B cell (primary cell): ENCODE results near the gene ERICH2. TPM values are rescaled to one million over a fixed set of nuclear protein-coding genes. Genes with fewer than 3 reads are reported as not detected.

Source experiments
- ATAC-seq: fragments of 200-7000 bp; cut with Tn5 transposase; one replicate; pipeline ENCODE4 v1.10.0; 2021; ENCODE audit warnings: low read depth, mild to moderate bottlenecking, moderate number of reproducible peaks, moderate library complexity
- CTCF ChIA-PET: fragments of 350-600 bp; sonication (Branson Sonifier 250); formaldehyde crosslinking; loops from one replicate; lab custom pipeline; 2021; ENCODE audit warnings: antibody characterized with exemption, inconsistent platforms; lab: Charles Lee
- POLR2A ChIA-PET: fragments of 350-600 bp; sonication (Branson Sonifier 250); formaldehyde crosslinking; loops from one replicate; lab custom pipeline; 2021; ENCODE audit warnings: antibody characterized with exemption; lab: Charles Lee
- DNase-seq: peaks from one replicate; pipeline ENCODE4 v3.0.0; 2013
- H2AFZ ChIP-seq: 2 replicates; pipeline ENCODE4 v1.6.1; 2012; ENCODE audit warnings: mild to moderate bottlenecking, low read depth, low read length; ENCODE audit not compliant: insufficient read depth, poor library complexity, severe bottlenecking
- H3K27ac ChIP-seq, 2 donors: 1 replicate in 1 of 2; 2 replicates in 1 of 2; pipeline ENCODE4 v1.5.1; 2012 to 2013; ENCODE audit warnings: low read length in 2 of 2, mild to moderate bottlenecking in 2 of 2, moderate library complexity in 1 of 2
- H3K27me3 ChIP-seq, 4 experiments: fragments of 200-600 bp in 1 of 4; sonication (generic) in 1 of 4; replicated peaks in 1 of 4; 1 replicate in 2 of 4; 2 replicates in 2 of 4; pipeline versions ENCODE4 v1.6.1 to v1.7.0; 2013 to 2016; ENCODE audit warnings: low read length in 3 of 4, mild to moderate bottlenecking in 2 of 4, mixed read lengths in 1 of 4, moderate library complexity in 1 of 4; ENCODE audit not compliant: insufficient read depth in 4 of 4, control insufficient read depth in 3 of 4; ENCODE audit errors: control extremely low read depth in 1 of 4
- H3K36me3 ChIP-seq, 2 experiments: replicated peaks in 1 of 2; 1 replicate in 1 of 2; 2 replicates in 1 of 2; pipeline versions ENCODE4 v1.6.1 to v1.7.1; 2013; ENCODE audit warnings: low read length in 1 of 2; ENCODE audit not compliant: insufficient read depth in 2 of 2, control insufficient read depth in 1 of 2; ENCODE audit errors: control extremely low read depth in 1 of 2, extremely low read depth in 1 of 2
- H3K4me1 ChIP-seq, 2 donors: fragments of 200-600 bp in 1 of 2; sonication (generic) in 1 of 2; 1 replicate in 1 of 2; 2 replicates in 1 of 2; pipeline versions ENCODE4 v1.5.1 to v1.6.1; 2013 to 2017; ENCODE audit warnings: low read length in 2 of 2; ENCODE audit not compliant: control insufficient read depth in 2 of 2, insufficient read depth in 2 of 2
- H3K4me2 ChIP-seq: replicated peaks from 2 replicates; pipeline ENCODE3; 2012; ENCODE audit warnings: mild to moderate bottlenecking, low read depth, low read length; ENCODE audit not compliant: poor library complexity, severe bottlenecking
- H3K4me3 ChIP-seq, 5 experiments: fragments of 200-600 bp in 1 of 5; sonication (generic) in 1 of 5; 1 replicate in 3 of 5; 2 replicates in 2 of 5; pipeline versions ENCODE4 v1.5.1 to v1.7.0; 2011 to 2016; ENCODE audit warnings: low read length in 4 of 5, mild to moderate bottlenecking in 4 of 5, low read depth in 2 of 5, control low read depth in 1 of 5, moderate library complexity in 1 of 5; ENCODE audit not compliant: insufficient read depth in 1 of 5; ENCODE audit errors: control extremely low read depth in 1 of 5, extremely low read depth in 1 of 5
- H3K79me2 ChIP-seq: fragments of 200-600 bp; sonication (generic); one replicate; pipeline ENCODE4 v1.6.0; 2016; ENCODE audit warnings: low read length; ENCODE audit not compliant: control insufficient read depth, insufficient read depth
- H3K9ac ChIP-seq: fragments of 200-600 bp; sonication (generic); 2 replicates; pipeline ENCODE4 v1.6.1; 2017; ENCODE audit warnings: mild to moderate bottlenecking, low read length, moderate library complexity
- H3K9me3 ChIP-seq, 3 donors: one replicate each; pipeline versions ENCODE4 v1.6.1 to v1.7.1; 2013; ENCODE audit warnings: low read length in 2 of 3; ENCODE audit not compliant: control insufficient read depth in 2 of 3, insufficient read depth in 1 of 3; ENCODE audit errors: control extremely low read depth in 1 of 3
- H4K20me1 ChIP-seq: 2 replicates; pipeline ENCODE4 v1.6.0; 2012; ENCODE audit warnings: mild to moderate bottlenecking, low read length; ENCODE audit not compliant: insufficient read depth, control insufficient read depth, poor library complexity, severe bottlenecking
- H3K27ac Mint-ChIP-seq: one replicate; pipeline ENCODE4 v1.8.0; 2021; ENCODE audit warnings: mixed read lengths
- H3K27me3 Mint-ChIP-seq: one replicate; pipeline ENCODE4 v1.8.0; 2021; ENCODE audit warnings: mixed read lengths
- H3K4me1 Mint-ChIP-seq: one replicate; pipeline ENCODE4 v1.8.0; 2021; ENCODE audit warnings: mixed read lengths
- H3K4me3 Mint-ChIP-seq: one replicate; pipeline ENCODE4 v1.8.0; 2021; ENCODE audit warnings: mixed read lengths
- H3K9me3 Mint-ChIP-seq: one replicate; pipeline ENCODE4 v1.8.0; 2022; ENCODE audit warnings: mixed read lengths; ENCODE audit not compliant: insufficient read depth
- EZH2 ChIP-seq: IDR thresholded peaks from 2 replicates; pipeline ENCODE4 v1.6.1; 2012; ENCODE audit warnings: borderline replicate concordance, low read depth, mild to moderate bottlenecking, moderate library complexity, low read length; ENCODE audit not compliant: insufficient read depth, poor library complexity, severe bottlenecking
- WGBS: methylation state at CpG from one replicate; pipeline ENCODE4 v1.1.5; 2013; ENCODE audit warnings: missing lambda C conversion rate; ENCODE audit not compliant: insufficient coverage; 5-methylcytosine and 5-hydroxymethylcytosine counted together
- intact Hi-C: fragments of 100-400 bp; cut with micrococcal nuclease; formaldehyde crosslinking; loops from one replicate; pipeline ENCODE4 v1.10.0; 2022
- polyA plus RNA-seq: library from polyadenylated mRNA; depleted of rRNA; stranded (reverse); fragments of >200 nt; gene quantifications from 2 replicates; pipeline ENCODE4 v1.2.3, GENCODE V29; 2012
- total RNA-seq, 2 donors: library from RNA; stranded (reverse); fragments of 120-200 nt in 1 of 2; gene quantifications; 1 replicate in 1 of 2; 2 replicates in 1 of 2; pipeline versions ENCODE4 v1.2.3 to v1.2.4, GENCODE V29; 2013 to 2022
- TF ChIP-seq, protein P1 (sequence below): fragments of 200-600 bp; IDR thresholded peaks from one replicate; pipeline ENCODE4 v1.8.0; 2022; ENCODE audit warnings: antibody characterized with exemption, mild to moderate bottlenecking

Gene ERICH2
- total and polyA plus RNA-seq, 2 donors (not counting 1 experiment from before 2014, with no cell fraction given): not detected

DNA sequence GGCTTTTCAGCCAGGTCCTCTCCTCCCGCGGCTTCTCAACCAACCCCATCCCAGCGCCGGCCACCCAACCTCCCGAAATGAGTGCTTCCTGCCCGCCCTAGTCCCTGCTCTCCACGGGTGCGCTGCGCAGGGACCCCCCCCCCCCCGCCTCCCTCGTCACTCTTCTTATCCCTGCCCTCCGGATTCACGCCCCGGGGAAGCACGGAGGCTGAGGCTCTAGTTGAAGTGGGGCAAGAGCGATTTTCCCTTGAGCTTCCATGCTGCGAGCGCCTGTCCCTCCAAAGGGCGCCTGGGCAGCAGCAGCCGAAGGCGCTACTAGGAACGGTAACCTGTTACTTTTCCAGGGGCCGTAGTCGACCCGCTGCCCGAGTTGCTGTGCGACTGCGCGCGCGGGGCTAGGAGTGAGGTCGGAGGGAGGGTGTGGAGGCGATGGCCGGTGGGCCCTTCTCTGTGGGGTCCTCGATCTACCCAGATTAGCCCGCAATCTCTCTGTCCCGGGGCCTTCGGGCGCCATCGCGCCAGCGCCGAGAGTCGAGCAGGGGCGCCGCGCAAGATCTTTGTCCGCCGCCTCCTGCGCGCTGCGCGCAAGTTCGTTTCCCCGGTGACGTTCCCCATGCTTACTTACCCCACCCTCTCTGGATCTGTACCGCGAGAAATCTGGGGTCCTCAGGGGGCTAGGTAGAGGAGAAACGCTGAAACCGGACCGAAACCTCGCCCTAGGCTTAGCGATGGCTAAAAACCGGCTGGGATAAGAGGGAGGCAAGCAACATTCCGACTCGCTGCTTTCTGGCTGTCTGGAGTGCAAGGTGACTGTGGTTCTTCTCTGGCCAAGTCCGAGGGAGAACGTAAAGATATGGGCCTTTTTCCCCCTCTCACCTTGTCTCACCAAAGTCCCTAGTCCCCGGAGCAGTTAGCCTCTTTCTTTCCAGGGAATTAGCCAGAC, 47.2 kb downstream of the ERICH2 start:
- Histone ChIP-seq H3K36me3 (no peaks in the 10 kb centered on the region), H3K4me3 (peak overlapping the region in 4 of 5 experiments; percentile 29 to 49 (median 46)), H4K20me1 (no peaks in the 10 kb centered on the region), H3K4me2 (peak overlapping the region; percentile 90), H3K79me2 (no peaks in the 10 kb centered on the region), H3K4me1 (peaks cover 68 to 80% of the 10 kb centered on the region in 2 donors), H3K27ac (no peak overlapping the region), H2AFZ (peak overlapping the region; percentile 43), H3K27me3 (peaks cover 0 to 96% (median 75%) of the 10 kb centered on the region in 4 experiments), H3K9ac (peak overlapping the region; percentile 63), H3K9me3 (peaks cover 0 to 82% (median 2%) of the 10 kb centered on the region in 3 donors)
- CTCF ChIA-PET: interaction anchor here (0.6 to 5.5 kb wide), 3 partner anchors 27 to 456 kb away, joined by 3 to 37 read pairs (median 8); no protein-coding TSS in a partner anchor
- POLR2A ChIA-PET: no interaction called here
- no peak for TF ChIP-seq EZH2
- DNase-seq: peak; percentile 61
- WGBS: 9% methylated on average over 49 of the region's 69 CpGs
- no peak for ATAC-seq
- H3K27me3 Mint-ChIP-seq: peaks cover 83% of the 10 kb centered on the region
- H3K9me3 Mint-ChIP-seq: no peaks in the 10 kb centered on the region
- intact Hi-C loops: loop anchor here (5.0 to 10.0 kb wide), 3 partner anchors 45 to 1280 kb away; partner anchors contain the start of gene ERICH2
- H3K4me1 Mint-ChIP-seq: peaks cover 61% of the 10 kb centered on the region
- peak overlapping the region; percentile 63 for H3K4me3 Mint-ChIP-seq
- H3K27ac Mint-ChIP-seq: peak overlapping the region; percentile 46

DNA sequence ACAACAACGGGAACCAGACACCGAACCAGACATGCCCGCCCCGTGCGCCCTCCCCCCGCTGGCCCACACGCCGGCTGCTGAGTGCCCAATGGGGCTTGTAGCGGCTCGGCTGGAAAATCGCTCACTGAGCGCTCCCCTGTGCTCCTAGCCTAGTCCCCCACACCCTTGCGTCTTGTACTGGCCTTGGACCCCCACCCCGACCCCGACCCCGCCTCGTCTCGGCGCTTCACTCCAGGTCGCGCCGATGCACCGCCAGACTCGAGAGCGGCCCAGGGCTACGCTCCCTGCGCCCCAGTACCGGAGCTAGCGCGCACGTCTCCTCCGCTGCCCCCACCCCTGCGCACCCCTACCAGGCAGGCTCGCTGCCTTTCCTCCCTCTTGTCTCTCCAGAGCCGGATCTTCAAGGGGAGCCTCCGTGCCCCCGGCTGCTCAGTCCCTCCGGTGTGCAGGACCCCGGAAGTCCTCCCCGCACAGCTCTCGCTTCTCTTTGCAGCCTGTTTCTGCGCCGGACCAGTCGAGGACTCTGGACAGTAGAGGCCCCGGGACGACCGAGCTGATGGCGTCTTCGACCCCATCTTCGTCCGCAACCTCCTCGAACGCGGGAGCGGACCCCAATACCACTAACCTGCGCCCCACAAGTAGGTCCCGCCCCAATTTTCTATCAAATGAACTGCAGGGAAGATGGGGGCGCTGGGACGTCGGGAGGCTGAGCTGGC, 48.0 kb downstream of the ERICH2 start:
- Histone ChIP-seq H3K9ac (peak overlapping the region; percentile 63), H2AFZ (peak overlapping the region; percentile 43), H3K27ac (no peak overlapping the region), H3K4me2 (peak overlapping the region; percentile 90), H3K36me3 (no peaks in the 10 kb centered on the region), H3K4me3 (peak overlapping the region in 3 of 5 experiments; percentile 16 to 46 (median 35)), H3K4me1 (peaks cover 75 to 85% of the 10 kb centered on the region in 2 donors), H3K9me3 (peaks cover 0 to 91% (median 2%) of the 10 kb centered on the region in 3 donors), H3K79me2 (no peaks in the 10 kb centered on the region), H4K20me1 (no peaks in the 10 kb centered on the region), H3K27me3 (peaks cover 0 to 100% (median 74%) of the 10 kb centered on the region in 4 experiments)
- Mint-ChIP-seq H3K27ac (no peak overlapping the region), H3K4me1 (peaks cover 67% of the 10 kb centered on the region), H3K27me3 (peaks cover 81% of the 10 kb centered on the region), H3K9me3 (no peaks in the 10 kb centered on the region), H3K4me3 (peak overlapping the region; percentile 63)
- intact Hi-C loops: loop anchor here (5.0 to 10.0 kb wide), 3 partner anchors 46 to 1279 kb away; partner anchors contain the start of gene ERICH2
- CTCF ChIA-PET: interaction anchor here (1.0 kb wide), 1 partner anchor 1285 kb away, joined by 3 read pairs; no protein-coding TSS in a partner anchor
- WGBS: 9% methylated on average over 59 of the region's 60 CpGs
- ATAC-seq (no peak), DNase-seq (peak; percentile 37)
- TF ChIP-seq EZH2: peak; percentile 35
- TF ChIP-seq, protein P1, sequence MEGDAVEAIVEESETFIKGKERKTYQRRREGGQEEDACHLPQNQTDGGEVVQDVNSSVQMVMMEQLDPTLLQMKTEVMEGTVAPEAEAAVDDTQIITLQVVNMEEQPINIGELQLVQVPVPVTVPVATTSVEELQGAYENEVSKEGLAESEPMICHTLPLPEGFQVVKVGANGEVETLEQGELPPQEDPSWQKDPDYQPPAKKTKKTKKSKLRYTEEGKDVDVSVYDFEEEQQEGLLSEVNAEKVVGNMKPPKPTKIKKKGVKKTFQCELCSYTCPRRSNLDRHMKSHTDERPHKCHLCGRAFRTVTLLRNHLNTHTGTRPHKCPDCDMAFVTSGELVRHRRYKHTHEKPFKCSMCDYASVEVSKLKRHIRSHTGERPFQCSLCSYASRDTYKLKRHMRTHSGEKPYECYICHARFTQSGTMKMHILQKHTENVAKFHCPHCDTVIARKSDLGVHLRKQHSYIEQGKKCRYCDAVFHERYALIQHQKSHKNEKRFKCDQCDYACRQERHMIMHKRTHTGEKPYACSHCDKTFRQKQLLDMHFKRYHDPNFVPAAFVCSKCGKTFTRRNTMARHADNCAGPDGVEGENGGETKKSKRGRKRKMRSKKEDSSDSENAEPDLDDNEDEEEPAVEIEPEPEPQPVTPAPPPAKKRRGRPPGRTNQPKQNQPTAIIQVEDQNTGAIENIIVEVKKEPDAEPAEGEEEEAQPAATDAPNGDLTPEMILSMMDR: no peak
- POLR2A ChIA-PET: no interaction called here
